GM12872 (cell line): ENCODE measurements around the gene TNFSF13B.

Source experiments
- TF ChIP-seq, protein P1 (sequence below): IDR thresholded peaks from 3 replicates; pipeline ENCODE4 v1.5.1; 2011; ENCODE audit warnings: low read depth, mild to moderate bottlenecking, low read length, moderate library complexity; ENCODE audit not compliant: insufficient read depth

The TNFSF13B gene

DNA sequence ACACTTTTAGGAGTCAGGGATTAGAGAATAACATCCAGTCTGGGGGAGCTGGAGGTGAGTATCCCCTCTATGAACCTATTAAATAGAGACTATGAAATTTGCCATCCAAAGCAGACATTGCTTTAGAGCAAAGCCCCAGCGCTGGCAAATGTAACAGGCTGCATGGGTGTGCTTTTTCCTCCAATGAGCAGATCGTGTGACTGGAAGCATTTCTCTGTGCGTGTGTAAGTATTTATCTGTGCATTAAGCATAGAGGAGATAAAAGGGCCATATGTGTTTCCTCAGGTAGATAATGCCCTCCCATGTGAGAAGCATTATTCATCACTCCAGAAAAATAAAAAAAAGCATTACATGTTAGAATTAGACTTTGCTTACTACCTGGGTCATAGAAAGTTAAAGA is 924 bp downstream of the TNFSF13B start:
- TF ChIP-seq, protein P1, sequence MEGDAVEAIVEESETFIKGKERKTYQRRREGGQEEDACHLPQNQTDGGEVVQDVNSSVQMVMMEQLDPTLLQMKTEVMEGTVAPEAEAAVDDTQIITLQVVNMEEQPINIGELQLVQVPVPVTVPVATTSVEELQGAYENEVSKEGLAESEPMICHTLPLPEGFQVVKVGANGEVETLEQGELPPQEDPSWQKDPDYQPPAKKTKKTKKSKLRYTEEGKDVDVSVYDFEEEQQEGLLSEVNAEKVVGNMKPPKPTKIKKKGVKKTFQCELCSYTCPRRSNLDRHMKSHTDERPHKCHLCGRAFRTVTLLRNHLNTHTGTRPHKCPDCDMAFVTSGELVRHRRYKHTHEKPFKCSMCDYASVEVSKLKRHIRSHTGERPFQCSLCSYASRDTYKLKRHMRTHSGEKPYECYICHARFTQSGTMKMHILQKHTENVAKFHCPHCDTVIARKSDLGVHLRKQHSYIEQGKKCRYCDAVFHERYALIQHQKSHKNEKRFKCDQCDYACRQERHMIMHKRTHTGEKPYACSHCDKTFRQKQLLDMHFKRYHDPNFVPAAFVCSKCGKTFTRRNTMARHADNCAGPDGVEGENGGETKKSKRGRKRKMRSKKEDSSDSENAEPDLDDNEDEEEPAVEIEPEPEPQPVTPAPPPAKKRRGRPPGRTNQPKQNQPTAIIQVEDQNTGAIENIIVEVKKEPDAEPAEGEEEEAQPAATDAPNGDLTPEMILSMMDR, result no peak

DNA sequence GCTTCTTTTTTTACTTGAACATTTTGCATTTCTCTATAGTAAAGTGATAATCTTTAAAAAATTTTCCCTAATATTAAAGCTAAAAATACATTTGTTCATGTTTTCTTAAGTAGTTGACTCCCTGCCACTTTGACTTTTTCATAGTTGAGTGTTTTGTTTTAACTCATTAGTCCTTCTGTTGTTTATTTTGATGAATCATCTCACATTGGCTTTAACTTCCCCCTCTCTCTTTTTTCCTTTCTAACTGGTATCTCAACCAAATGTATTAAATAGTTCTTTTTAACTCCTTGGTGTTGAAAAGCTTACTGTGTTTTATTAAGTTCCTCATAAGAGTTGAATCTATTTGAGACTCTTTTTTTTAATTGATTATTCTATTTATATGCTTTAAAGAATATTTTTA is 2.8 kb downstream of the TNFSF13B start:
- TF ChIP-seq, protein P1, result no peak

DNA sequence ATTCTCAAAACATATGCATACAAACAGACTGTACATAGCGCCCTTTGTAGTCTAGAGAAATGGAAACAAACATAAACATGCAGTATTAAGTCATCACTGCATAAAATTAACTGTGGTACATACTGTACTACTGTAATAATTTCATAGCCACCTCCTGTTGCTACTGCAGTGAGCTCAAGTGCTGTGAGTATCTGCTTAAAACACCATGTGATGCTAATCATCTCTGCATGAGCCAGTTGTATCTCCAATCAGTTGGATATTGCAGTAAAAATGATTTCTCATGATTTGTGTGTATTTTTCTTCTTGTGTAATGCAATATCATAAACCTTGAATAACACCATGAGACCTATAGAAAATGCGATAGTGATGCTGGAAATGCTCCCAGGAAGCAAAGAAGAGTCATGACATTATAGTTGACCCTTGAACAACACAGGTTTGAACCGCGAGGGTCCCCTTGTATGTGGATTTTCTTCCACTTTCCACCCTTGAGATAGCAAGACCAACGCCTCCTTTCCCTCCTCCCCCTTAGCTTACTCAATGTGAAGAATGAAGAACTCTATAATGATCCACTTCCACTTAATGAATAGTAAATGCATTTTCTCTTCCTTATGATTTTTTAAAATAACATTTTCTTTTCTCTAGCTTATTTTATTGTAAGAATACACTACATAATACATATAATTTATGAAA is 4.1 kb downstream of the TNFSF13B start:
- TF ChIP-seq, protein P1, result no peak

DNA sequence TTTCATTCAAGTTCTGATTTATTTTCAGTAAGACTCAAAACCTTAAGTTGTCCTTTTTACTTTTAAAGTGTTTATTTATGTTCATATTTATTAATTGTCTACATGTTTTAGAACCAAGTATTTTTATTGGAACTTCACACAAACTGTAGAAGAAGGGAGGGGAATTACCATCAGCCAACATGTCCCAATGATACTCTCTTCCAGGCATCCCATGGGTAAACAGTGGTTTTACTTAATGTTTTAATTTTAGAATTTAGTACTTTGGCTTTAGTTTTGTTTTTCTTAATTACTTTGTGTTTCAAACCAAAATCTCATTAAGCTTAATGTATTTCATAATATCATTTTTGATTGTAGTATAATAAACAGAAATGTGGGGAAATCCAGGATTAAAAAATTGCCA is 5.2 kb downstream of the TNFSF13B start:
- TF ChIP-seq, protein P1, result no peak

DNA sequence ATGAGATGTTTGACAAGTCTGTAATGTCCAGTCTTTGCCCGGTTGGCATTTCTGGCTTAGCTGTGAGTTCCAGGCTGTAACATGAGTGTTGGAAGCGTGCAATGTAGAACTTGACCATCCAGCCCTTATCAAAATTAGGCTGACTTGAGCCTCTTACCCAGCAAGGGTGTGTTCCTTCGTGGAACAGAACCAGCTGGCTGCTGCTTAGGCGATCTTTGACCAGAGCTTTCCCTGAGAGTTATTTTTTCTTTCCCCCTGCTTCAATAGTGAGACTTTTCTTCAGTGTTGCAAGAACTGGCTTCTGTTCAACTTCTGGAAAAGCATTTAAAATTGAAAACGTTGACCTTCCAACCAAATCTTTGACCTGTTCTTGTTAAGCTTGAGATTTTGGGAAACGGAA is 6.5 kb downstream of the TNFSF13B start:
- TF ChIP-seq, protein P1, result no peak

DNA sequence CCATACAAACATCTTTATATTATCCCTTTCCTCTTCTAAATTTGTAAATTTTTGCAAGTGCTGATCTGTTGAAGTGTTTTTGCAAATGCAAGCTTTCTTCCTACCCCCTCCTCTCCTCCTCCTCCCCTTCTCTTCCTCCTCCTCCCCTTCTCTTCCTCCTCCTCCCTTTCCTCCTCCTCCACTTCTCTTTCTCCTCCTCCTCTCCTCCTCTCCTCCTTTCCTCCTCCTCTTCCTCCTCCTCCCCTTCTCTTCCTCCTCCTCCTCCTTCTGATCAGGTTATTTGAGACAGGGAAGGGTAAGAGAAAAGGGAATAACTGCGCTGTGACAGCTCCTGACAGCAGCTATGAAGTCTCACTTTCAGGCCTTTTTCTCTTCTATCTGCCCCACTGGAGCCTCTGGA is 8.9 kb downstream of the TNFSF13B start:
- TF ChIP-seq, protein P1, result no peak

DNA sequence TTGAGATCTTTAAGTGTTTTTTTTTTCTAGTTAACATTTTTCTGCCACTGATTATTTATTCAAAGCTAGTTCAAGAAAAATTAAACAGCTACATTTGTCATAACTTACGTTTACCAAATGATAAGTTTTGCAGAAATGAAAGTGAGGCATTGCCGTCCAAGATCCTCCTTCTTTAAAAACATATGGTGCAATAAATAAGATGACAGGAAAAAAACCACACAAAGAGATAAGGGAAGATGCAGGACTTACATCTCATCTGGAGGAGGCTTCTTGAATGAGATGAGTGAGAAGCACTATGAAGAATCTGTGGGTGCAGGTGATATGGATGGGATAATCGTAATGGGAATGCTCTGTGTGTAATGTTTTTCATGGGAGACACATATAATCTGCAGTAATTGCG is 12.4 kb downstream of the TNFSF13B start:
- TF ChIP-seq, protein P1, result no peak

DNA sequence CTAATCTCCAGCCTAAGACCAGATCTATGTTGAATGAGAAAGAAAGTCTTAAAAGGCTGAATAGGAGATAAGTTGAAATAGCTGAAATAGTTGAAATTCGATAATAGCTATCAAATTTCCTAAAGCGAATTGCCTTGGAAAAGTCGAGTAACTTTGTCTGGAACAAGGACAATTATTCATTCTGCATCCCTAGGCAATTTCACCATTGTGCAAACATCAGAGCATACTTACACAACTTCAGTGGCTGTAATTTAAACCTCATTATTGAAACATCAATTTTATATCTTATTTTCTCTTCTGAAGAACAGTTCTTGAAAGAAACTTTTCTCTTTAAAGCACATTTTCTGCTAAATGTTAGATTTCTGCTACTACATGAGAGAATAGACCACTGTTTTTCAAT is 13.6 kb downstream of the TNFSF13B start:
- TF ChIP-seq, protein P1, result no peak
